Measurements from ENCODE around the gene B4GALT2. TPM values are rescaled to one million over a fixed set of nuclear protein-coding genes. Genes with fewer than 3 reads are reported as not detected.

Gene B4GALT2
- total and polyA plus RNA-seq, 10 of the 15 experiments (the other 5 are each of a cell fraction or from before 2014, with no cell fraction given), result 0.98 to 61.0 (median 23.4) TPM

GRCh38 chr1:44034976-44035716, 56.1 kb downstream of the B4GALT2 start:
- DNase-seq (ENCODE audit: low read depth, low spot score) (no peak), ATAC-seq (no peak), FAIRE-seq (no peak)
- Histone ChIP-seq H3K4me1 (ENCODE audit: control insufficient read depth, insufficient read depth, low read length) (no peaks in the 10 kb centered on the region), H3K36me3 (ENCODE audit: control insufficient read depth in 2 of 2, insufficient read depth in 2 of 2, low read length in 1 of 2) (no peaks in the 10 kb centered on the region), H3K27ac (ENCODE audit: control insufficient read depth, insufficient read depth) (no peak overlapping the region), H3K79me2 (ENCODE audit: control insufficient read depth, insufficient read depth, low read length) (no peaks in the 10 kb centered on the region), H4K20me1 (ENCODE audit: control insufficient read depth, insufficient read depth) (no peaks in the 10 kb centered on the region), H3K4me2 (ENCODE audit: control insufficient read depth, insufficient read depth) (no peak overlapping the region), H3K9me3 (replicated peaks; ENCODE audit: control insufficient read depth, insufficient read depth, low read length) (no peaks in the 10 kb centered on the region), H3K27me3 (replicated peaks in 1 of 2; ENCODE audit: control insufficient read depth in 2 of 2, insufficient read depth in 2 of 2, low read length in 1 of 2) (no peaks in the 10 kb centered on the region), H3K9ac (ENCODE audit: control insufficient read depth, insufficient read depth, low read length) (no peak overlapping the region), H2AFZ (ENCODE audit: control insufficient read depth, low read depth, low read length) (no peak overlapping the region), H3K4me3 (no peak overlapping the region)
- ChIA-PET CTCF (interaction anchor here (0.8 to 8.9 kb wide), 13 partner anchors 13 to 510 kb away, joined by 3 to 167 read pairs (median 6); partner anchors contain the start of gene DPH2), SMC1A (ENCODE audit: uncharacterized antibody, unreplicated experiment) (interaction anchor here (2.1 to 3.4 kb wide), 4 partner anchors 12 to 272 kb away, joined by 5 to 37 read pairs (median 20); no protein-coding TSS in a partner anchor), POLR2A (no interaction called here), RAD21 (ENCODE audit: unreplicated experiment) (interaction anchor here (0.8 to 4.5 kb wide), 6 partner anchors 11 to 272 kb away, joined by 3 to 39 read pairs (median 6); no protein-coding TSS in a partner anchor)
- intact Hi-C loops (cut with micrococcal nuclease; ENCODE audit: unreplicated experiment), result loop anchor here (5.0 kb wide), 2 partner anchors 43 to 88 kb away; partner anchors contain the start of genes CCDC24 and IPO13
- in situ Hi-C loops (cut with MboI), result loop anchor here (10.0 kb wide), 1 partner anchor 270 kb away; no protein-coding TSS in a partner anchor
- 32% methylated on average over 11 of the region's 11 CpGs for WGBS (ENCODE audit: insufficient coverage, insufficient replicate concordance, low lambda C conversion rate, missing lambda C conversion rate)
- BruUV-seq (replicated peaks), result no TSS peak
- no peak for TF ChIP-seq ELK1 (IDR thresholded peaks at IDR 0.05; ENCODE audit: low read depth, low read length)
- no peak for TF ChIP-seq NFYB (IDR thresholded peaks at IDR 0.05; ENCODE audit: insufficient read depth, low read depth, low read length)
- no peak for TF ChIP-seq IKZF1 (conservative IDR thresholded peaks at IDR 0.05)
- no peak for TF ChIP-seq TCF7 (IDR thresholded peaks at IDR 0.05; ENCODE audit: borderline replicate concordance)
- TF ChIP-seq, protein P1, sequence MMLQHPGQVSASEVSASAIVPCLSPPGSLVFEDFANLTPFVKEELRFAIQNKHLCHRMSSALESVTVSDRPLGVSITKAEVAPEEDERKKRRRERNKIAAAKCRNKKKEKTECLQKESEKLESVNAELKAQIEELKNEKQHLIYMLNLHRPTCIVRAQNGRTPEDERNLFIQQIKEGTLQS (IDR thresholded peaks at IDR 0.05; ENCODE audit: borderline replicate concordance, extremely low read depth, low read depth, low read length), result no peak
- no peak for TF ChIP-seq KLF5 (IDR thresholded peaks at IDR 0.05; ENCODE audit: partially characterized antibody)
- no peak for TF ChIP-seq KDM1A (IDR thresholded peaks at IDR 0.05; ENCODE audit: borderline replicate concordance)
- TF ChIP-seq NR2C1 (IDR thresholded peaks at IDR 0.05), result no peak
- no peak for TF ChIP-seq ZNF274 (IDR thresholded peaks at IDR 0.05; ENCODE audit: insufficient read depth, insufficient read length)
- no peak for TF ChIP-seq SREBF1 (IDR thresholded peaks at IDR 0.05; ENCODE audit: low read length)
- TF ChIP-seq, protein P2, sequence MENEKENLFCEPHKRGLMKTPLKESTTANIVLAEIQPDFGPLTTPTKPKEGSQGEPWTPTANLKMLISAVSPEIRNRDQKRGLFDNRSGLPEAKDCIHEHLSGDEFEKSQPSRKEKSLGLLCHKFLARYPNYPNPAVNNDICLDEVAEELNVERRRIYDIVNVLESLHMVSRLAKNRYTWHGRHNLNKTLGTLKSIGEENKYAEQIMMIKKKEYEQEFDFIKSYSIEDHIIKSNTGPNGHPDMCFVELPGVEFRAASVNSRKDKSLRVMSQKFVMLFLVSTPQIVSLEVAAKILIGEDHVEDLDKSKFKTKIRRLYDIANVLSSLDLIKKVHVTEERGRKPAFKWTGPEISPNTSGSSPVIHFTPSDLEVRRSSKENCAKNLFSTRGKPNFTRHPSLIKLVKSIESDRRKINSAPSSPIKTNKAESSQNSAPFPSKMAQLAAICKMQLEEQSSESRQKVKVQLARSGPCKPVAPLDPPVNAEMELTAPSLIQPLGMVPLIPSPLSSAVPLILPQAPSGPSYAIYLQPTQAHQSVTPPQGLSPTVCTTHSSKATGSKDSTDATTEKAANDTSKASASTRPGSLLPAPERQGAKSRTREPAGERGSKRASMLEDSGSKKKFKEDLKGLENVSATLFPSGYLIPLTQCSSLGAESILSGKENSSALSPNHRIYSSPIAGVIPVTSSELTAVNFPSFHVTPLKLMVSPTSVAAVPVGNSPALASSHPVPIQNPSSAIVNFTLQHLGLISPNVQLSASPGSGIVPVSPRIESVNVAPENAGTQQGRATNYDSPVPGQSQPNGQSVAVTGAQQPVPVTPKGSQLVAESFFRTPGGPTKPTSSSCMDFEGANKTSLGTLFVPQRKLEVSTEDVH (IDR thresholded peaks at IDR 0.05; ENCODE audit: low read depth, partially characterized antibody), result no peak
- TF ChIP-seq GATAD2B (conservative IDR thresholded peaks at IDR 0.05; ENCODE audit: low read depth), result no peak
- no peak for TF ChIP-seq MTA2 (IDR thresholded peaks at IDR 0.05; ENCODE audit: low read depth)
- no peak for TF ChIP-seq CHD4 (IDR thresholded peaks at IDR 0.05)
- TF ChIP-seq DPF2 (IDR thresholded peaks at IDR 0.05), result no peak
- no peak for TF ChIP-seq ZBTB40 (IDR thresholded peaks at IDR 0.05; ENCODE audit: borderline replicate concordance)

Measured in GM12878 (cell line).